Activated CD8-positive, alpha-beta memory T cell treated with anti-CD3 and anti-CD28 coated beads for 36 hours (primary cell): ENCODE results near the gene SLC27A1. TPM values are rescaled to one million over a fixed set of nuclear protein-coding genes. Genes with fewer than 3 reads are reported as not detected.

Experiments
- CTCF ChIA-PET: fragments of 350-600 bp; sonication (Branson Sonifier 250); formaldehyde crosslinking; loops from one replicate; lab custom pipeline; 2021; ENCODE audit warnings: antibody characterized with exemption; lab: Charles Lee
- POLR2A ChIA-PET: fragments of 350-600 bp; sonication (Branson Sonifier 250); formaldehyde crosslinking; loops from one replicate; lab custom pipeline; 2021; ENCODE audit warnings: antibody characterized with exemption; lab: Charles Lee
- total RNA-seq, 2 experiments: library from RNA; stranded (reverse); gene quantifications; one replicate each; pipeline ENCODE4 v1.2.3, GENCODE V29; 2021

The SLC27A1 gene
- total RNA-seq: 1 to 10 TPM; 2.5 to 3.2 TPM

DNA sequence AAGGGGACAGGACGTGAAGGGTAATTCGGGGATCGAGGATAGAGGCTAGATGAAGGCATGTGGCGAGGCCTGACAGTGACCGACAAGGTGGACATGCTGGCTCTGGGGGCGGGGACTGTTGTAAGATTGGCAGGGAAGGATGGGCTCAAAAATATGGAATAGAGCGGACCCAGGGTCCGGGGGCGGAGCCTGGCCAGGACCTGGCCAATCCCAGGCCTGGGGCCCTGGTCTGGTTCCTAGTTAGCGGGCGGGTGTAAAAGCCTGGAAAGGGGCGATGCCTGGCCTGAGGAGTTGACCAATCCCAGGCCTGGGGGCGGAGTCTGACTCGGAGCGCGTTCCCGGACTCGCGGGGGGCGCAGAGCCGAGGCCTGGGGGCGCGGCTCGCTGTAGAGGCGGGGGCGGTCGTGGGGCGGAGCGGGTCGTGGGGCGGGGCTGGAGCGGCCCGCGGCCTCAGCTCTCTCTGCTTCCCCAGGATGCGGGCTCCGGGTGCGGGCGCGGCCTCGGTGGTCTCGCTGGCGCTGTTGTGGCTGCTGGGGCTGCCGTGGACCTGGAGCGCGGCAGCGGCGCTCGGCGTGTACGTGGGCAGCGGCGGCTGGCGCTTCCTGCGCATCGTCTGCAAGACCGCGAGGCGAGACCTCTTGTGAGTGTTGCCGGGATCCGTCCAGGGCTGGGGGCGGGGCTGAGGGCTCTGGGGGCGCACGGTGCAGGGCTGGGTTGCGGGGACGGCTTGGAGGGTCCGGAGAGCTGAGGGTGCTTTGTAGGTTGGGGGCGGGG, at the start of gene SLC27A1:
Gene SLC27A1 (plus strand): TSS at position 457 of the 774 bp plus-strand sequence. CDS start 17 bp downstream, at position 474.
- POLR2A ChIA-PET: interaction anchor here (0.5 to 0.7 kb wide), 2 partner anchors 12 to 89 kb away, joined by 3 to 4 read pairs; no protein-coding TSS in a partner anchor
- CTCF ChIA-PET: interaction anchor here (1.4 to 1.6 kb wide), 3 partner anchors 16 to 29 kb away, joined by 3 to 5 read pairs (median 4); no protein-coding TSS in a partner anchor

DNA sequence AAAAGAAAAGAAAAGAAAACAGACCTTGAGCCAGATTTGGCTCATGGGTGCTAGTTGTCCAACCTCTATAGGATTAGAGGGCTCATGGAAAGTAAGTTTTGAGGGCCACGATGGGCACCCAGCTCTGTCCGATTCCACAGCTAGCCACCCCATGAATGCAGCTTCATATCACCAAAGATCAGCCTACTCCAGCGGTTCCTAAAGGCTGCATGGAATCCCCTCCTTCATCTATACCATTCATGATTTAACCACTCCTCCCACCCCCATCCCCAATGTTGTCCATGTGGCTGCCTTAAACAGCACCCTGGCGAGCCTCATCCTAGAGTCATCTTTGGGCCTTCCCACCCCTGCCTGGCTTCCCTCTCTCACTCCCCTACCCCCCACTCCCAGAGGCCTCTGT, 48.4 kb upstream of the SLC27A1 start:
- POLR2A ChIA-PET: no interaction called here
- CTCF ChIA-PET: no interaction called here

DNA sequence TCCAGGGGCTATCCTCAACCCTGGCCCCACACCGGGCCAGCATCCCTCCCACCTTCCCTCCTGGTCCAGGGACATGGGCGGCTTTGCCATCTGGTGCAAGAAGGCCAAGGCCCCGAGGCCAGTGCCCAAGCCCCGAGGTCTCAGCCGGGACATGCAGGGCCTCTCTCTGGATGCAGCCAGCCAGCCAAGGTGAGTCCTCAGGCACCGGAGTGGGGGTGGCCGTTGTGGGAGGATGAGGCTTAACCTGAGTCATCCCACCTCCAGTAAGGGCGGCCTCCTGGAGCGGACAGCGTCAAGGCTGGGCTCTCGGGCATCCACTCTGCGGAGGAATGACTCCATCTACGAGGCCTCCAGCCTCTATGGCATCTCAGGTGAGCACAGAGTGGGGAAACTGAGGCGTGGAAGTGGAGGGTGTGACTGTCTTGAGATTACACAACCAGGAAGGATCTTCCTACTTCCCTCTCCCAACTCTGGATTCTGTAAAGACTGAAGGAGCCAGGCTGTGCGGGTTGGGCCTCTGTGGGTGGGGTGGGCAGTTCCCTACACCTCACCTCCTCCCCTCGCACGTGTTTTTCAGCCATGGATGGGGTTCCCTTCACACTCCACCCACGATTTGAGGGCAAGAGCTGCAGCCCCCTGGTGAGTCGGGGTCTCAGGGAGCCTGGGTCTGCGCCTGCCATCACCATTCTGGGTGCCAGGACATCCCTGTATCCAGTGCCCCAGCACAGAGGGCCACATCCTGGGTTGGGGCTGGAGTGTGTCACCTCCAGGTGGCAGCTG, 46.7 kb upstream of the SLC27A1 start:
- POLR2A ChIA-PET: no interaction called here
- CTCF ChIA-PET: interaction anchor here (1.2 kb wide), 1 partner anchor 72 kb away, joined by 3 read pairs; no protein-coding TSS in a partner anchor

DNA sequence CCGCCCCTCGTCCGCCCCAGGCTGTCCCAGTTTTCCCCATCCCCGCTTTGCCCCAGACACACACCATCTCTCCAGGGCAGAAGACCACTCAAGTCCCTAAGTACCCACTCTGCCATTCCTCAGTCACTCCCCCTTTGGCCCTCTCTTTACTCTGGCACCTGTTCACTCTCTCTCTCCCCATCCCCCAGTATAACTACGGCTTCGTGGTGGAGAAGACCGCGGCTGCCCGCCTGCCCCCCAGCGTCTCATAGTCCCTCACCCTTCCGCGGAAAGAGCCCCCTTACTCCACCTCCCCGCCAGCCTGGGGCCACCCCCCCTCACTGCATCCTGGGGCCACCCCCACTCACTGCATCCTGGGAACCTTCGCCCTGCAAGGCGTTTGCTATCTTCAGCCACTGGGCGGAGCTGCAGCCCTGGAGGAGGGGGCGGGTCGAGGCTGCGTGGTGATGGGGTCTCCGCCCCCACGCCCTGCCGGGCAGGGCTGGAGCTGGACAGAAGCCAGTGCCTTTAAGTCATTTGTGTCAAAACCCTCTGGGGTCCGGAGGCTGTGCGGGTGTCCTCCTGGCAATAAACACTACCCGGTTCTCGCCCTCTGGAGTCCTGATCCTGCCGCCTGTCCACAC, 45.5 kb upstream of the SLC27A1 start:
- ChIA-PET CTCF (interaction anchor here (0.8 to 1.2 kb wide), 2 partner anchors 71 to 1875 kb away, joined by 3 read pairs; no protein-coding TSS in a partner anchor), POLR2A (no interaction called here)

DNA sequence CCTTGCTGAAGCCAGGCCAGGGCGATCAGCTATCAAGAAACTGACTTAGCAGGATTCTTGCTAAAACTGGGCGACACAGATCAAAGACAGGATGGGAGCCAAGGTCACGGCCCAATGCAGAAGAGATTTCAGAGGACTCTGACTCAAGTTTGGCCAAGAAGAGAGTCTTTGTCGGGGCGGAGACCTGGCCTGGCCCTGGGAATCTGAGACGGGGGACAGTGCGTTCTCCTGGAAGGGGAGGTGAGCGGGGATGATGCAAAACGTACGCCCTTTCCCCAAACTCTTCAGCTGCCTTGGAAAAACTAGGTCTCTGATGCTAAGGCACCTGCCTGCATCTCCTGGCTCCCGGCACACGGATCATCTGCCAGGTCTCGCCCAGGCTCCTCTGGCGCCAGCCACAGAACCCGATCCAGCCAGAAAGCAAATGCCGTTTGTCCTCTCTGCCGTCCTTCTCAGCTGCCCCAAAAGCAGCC, 40.6 kb upstream of the SLC27A1 start:
- CTCF ChIA-PET: interaction anchor here (0.6 to 1.2 kb wide), 4 partner anchors 19 to 309 kb away, joined by 3 to 5 read pairs (median 3); no protein-coding TSS in a partner anchor

DNA sequence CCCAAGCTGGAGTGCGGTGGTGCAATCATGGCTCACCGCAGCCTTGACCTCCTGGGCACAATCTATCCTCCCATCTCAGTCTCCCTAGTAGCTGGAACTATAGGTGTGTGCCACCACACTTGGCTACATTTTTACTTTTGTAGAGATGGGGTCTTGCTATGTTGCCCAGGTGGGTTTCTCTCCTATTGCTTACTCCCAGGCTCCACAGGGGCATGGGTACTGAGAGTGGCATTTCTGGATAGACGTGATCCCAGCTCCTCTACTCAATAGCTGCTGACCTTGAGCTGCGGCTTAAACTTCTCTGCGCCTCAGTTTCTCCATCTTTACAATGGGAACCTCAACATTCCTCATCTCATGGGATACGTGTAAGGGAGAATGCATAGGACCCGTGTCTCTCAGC, 38.9 kb upstream of the SLC27A1 start:
- ChIA-PET CTCF (interaction anchor here (0.6 kb wide), 1 partner anchor 737 kb away, joined by 5 read pairs; no protein-coding TSS in a partner anchor), POLR2A (no interaction called here)

More for the DNA sequence above, 40.6 kb upstream of the SLC27A1 start:
- POLR2A ChIA-PET: interaction anchor here (0.6 kb wide), 2 partner anchors 10 to 23 kb away, joined by 4 to 9 read pairs; partner anchors contain the start of gene MVB12A

DNA sequence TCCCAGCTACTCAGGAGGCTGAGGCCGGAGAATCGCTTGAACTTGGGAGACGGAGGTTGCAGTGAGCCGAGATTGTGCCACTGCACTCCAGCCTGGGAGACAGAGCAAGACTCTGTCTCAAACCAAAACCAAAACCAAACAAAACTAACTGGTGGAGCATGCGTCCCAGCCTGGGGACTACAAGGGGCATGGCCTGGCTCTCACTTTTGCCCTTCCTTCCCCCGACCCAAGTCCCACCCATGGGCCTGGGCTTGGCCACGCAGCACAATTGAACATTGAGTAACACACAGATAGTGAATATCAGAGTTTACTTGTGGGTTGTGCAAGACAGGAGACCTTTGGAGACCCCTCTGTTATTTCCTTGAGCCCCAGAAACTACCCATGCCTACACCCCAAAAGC, 35.1 kb upstream of the SLC27A1 start:
- POLR2A ChIA-PET: no interaction called here
- CTCF ChIA-PET: no interaction called here

DNA sequence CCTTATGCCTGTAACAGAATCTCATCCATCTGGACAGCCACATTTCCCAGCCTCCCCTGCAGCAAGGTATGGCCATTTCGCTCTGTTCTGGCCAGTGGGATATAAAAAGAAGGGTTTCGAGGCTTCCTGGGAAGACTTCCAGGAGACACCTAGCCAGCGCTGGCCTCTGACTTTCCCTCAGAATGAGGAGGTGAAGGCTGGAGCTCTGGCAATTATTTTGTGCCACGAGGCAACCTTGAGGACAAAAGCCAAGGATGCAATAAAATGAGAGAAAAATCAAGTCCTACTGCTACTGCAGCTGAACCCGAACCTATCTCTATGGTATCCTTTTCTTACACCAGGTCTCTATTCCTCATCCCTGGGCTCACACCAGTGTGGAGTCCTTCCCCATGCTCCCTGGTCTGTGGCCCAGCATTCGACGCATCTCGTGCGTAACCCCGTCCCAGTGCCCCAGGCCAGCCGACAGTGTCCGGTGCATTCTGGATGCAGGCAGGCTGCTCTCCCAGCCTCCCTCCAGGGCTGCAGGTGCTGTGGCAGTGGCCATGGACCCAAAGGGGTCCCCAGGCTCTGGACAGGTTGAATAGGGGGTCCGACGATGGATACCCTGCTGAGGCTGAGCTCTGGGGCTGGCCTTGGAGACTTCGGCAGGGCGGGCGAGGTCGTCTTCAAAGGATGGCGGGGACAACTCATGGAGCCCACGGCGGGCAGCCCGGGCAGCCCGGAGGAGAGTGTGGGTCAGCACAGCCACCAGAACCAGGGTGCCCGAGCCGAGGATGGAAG, 34.0 kb upstream of the SLC27A1 start:
- CTCF ChIA-PET: interaction anchor here (0.6 to 1.7 kb wide), 2 partner anchors 8 to 32 kb away, joined by 4 read pairs; no protein-coding TSS in a partner anchor

DNA sequence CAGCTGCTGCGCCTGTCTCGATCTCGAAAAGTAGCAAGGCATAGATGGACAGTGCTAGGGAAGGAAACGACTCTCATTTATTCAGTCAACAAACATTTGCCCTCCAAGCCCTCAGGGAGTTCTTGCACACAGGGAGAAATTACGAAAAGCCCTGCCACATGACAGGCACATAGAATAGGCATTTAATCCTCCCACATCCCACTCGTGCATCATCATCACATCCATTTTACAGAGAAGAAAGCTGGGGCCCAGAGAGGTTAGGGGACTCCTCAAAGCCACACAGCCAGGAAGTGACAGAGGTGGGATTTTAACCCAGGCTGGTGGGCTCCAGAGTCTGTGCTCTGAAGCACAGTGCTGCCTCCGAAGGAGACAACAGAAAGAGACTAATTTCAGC, 33.5 kb upstream of the SLC27A1 start:
- ChIA-PET CTCF (interaction anchor here (0.6 to 1.7 kb wide), 2 partner anchors 8 to 31 kb away, joined by 4 read pairs; no protein-coding TSS in a partner anchor), POLR2A (no interaction called here)

More for the DNA sequence above, 34.0 kb upstream of the SLC27A1 start:
- POLR2A ChIA-PET: no interaction called here

DNA sequence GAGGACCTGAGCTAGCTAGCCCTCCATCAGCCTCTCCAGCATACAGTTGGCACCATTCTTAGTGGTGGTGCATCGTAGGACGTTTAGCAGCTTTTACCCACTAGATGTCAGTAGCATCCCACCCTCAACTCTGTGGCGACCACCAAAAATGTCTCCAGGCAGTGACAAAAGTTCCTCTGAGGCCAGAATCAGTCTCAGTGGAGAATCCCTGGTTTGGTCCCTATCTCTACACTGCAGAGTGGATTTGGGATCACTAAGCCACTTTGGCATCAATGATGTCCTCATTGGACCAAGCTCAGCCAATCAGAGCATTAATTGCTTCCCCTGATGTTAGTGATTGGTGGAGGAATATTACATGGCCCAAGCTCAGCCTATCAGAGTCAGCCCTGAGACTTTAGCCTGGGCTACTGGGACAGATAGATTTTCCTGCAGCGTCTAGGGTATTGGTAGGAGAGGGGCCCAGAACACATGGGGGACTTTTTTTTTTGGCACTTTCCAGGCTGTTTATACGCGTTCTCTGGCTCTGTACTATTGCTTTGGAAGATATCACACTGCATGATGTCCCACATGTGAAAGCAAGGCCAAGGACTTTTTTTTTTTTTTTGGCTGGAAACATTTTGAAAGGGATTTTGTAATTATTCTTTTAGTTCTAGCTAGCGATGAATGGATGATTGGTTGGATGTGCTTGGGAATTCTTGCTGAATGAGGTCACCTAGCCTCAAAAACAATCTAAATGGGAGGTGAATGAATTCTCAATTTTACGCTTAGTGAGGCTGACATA, 28.9 kb upstream of the SLC27A1 start:
- CTCF ChIA-PET: interaction anchor here (0.5 to 1.3 kb wide), 9 partner anchors 8 to 81 kb away, joined by 3 to 7 read pairs (median 4); partner anchors contain the start of gene SLC27A1
- POLR2A ChIA-PET: no interaction called here

DNA sequence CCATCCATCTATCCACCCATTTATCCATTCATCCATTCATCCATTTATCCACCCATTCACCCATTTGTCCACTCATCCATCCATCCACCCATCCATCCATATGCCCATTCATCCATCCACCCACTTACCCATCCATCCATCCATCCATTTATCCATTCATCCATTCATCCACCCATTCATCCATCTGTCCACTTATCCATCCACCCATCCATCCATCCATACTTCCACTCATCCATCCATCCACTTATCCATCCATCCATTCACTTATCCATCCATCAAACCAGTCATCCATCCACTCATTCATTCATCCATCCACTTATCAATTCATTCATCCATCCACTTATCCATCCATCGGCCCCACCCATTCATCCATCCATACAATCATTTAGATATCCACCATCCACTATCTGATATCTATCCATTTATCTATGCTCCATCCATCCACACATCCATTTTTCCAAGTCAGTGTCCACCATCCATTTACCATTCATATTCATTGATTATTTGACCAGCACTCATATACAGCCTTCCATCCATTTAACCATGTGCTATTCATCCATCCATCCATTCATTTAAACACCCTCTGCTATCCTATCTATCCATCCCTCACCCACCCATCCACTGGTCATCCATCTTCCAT, 24.7 kb upstream of the SLC27A1 start:
- ChIA-PET CTCF (interaction anchor here (0.5 kb wide), 1 partner anchor 137 kb away, joined by 3 read pairs; no protein-coding TSS in a partner anchor), POLR2A (no interaction called here)

DNA sequence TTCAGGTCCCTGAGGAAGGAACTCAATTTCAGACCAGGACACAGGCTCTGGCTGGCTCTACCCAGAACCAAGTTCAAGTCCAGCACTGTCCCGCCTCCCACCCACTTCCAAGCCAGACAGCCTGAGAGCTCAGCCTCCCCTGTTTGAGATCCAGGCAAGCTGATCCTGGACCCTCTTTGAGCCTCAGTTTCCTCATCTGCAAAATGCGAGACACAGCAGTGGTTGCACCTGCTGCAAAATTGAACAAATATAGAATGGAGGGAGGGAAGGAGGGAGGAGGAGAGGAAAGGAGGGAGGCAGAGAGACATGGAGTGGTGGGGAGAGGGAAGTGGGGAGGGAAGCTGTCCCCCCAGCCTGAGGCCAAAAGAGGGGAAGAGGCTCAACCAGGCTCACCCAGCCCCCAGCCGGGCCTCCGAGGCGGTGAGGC, 22.6 kb upstream of the SLC27A1 start:
- ChIA-PET CTCF (interaction anchor here (0.8 to 1.0 kb wide), 2 partner anchors 11 to 40 kb away, joined by 3 to 5 read pairs; no protein-coding TSS in a partner anchor), POLR2A (interaction anchor here (0.6 kb wide), 1 partner anchor 65 kb away, joined by 4 read pairs; no protein-coding TSS in a partner anchor)

DNA sequence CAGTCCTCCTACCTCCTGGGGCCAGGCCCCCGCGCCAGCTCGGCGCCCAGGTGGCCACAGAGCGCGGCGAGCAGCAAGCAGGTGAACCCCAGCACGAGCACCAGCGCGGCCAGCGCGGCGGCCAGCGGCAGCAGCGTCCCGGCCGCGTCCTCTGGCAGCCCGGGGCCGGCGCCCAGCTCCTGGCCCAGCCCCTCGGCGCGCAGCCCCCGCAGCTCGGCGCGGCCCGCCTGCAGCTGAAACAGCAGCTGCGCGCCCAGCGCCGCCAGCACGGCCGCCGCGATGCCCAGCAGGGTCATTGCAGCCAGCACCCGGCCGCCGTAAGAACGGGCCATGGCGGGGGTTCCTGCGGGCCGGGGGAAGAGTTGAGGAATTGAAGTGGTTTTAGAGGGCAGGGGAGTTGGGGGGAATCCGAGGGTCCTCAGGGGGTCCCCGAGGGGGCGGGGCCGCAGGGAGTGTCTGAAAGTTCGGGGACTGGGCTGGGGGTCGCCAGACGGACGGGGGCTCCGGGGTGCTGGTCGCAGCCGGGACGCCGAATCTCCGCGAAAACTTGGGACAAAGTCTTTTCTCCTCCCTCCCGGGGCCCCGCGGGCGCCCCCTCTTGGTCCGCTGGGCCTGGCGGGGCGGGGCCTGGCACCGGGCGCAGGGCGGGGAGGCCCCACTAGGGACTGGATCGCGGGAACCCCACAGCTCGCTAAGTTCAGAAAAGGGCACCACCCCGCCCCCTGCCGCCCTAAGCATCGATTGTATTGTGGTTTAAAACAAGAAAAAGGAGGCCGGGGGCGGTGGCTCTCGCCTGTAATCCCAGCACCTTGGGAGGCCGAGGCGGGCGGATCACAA, 22.0 kb upstream of the SLC27A1 start, which contains the start of gene TMEM221:
Gene TMEM221 (minus strand): TSS at position 538 of the 837 bp plus-strand sequence. CDS start 206 bp downstream, at position 332.
- POLR2A ChIA-PET: interaction anchor here (0.6 kb wide), 1 partner anchor 64 kb away, joined by 4 read pairs; no protein-coding TSS in a partner anchor

DNA sequence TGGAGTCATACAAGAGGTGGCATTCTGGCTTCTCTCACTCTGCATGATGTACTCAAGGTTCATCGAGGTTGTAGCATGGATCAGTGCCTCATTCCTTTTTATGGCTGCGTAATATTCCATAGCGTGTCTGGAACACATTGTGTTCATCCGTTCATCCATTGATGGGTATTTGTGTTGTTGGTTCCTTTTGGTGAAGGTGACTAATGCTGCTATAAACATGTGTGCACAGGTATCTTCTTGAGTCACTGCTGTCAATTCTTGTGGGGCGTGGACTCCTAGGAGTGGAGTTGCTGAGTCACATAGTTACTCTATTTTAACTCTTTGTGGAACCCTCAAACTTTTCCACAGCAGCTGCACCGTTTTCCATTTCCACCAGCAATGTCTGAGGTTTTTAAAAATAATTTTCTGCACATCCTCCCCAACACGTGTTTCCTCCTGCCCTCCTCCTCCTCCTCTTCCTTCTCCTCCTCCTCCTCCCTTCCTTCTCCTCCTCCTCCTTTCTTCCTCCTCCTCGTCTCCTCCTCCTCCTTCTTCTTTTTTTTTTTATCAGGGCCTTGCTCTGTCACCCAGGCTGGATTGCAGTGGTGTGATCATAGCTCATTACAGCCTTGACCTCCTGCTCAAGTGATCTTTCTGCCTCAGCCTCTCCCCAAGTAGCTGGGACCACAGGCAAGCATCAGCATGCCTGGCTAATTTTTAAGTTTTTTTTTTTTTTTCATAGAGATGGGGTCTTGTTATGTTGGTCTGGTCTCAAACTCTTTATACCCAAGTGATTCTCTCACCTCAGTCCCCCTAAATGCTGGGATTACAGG, 19.9 kb upstream of the SLC27A1 start:
- ChIA-PET CTCF (interaction anchor here (0.7 to 1.1 kb wide), 3 partner anchors 46 to 435 kb away, joined by 3 read pairs; no protein-coding TSS in a partner anchor), POLR2A (interaction anchor here (0.7 kb wide), 1 partner anchor 352 kb away, joined by 5 read pairs; no protein-coding TSS in a partner anchor)

More for the DNA sequence above, 22.0 kb upstream of the SLC27A1 start, which contains the start of gene TMEM221:
- CTCF ChIA-PET: interaction anchor here (1.0 to 1.6 kb wide), 2 partner anchors 10 to 18 kb away, joined by 3 to 6 read pairs; no protein-coding TSS in a partner anchor
